MCF 10A (cell line): ENCODE data around the gene KNDC1. TPM values are rescaled to one million over a fixed set of nuclear protein-coding genes. Genes with fewer than 3 reads are reported as not detected.

Experiments used
- BruUV-seq: library from RNA; stranded (reverse); fragments of 400-500 nt; replicated peaks from 2 replicates; lab custom pipeline; 2021; lab: Mats Ljungman, UMichigan
- CTCF ChIA-PET: fragments of 300-600 bp; sonication (Branson Sonifier 250); formaldehyde crosslinking; extraction: SDS; loops from one replicate; lab custom pipeline; 2021; ENCODE audit warnings: antibody characterized with exemption, inconsistent platforms; lab: Yijun Ruan, JAX
- POLR2A ChIA-PET: fragments of 300-600, 350-650 bp; sonication (Branson Sonifier 250); formaldehyde crosslinking; extraction: SDS; loops from one replicate; lab custom pipeline; 2020; ENCODE audit warnings: antibody characterized with exemption, inconsistent platforms; lab: Yijun Ruan, JAX
- DNase-seq: peaks from one replicate; pipeline ENCODE4 v3.0.0-alpha.2; 2018; ENCODE audit not compliant: unreplicated experiment
- H3K27ac Mint-ChIP-seq: one replicate; pipeline ENCODE4 v1.8.0; 2022; ENCODE audit warnings: mild to moderate bottlenecking, low read depth, mixed read lengths; ENCODE audit not compliant: unreplicated experiment
- H3K27me3 Mint-ChIP-seq: one replicate; pipeline ENCODE4 v1.8.0; 2022; ENCODE audit warnings: mixed read lengths; ENCODE audit not compliant: insufficient read depth, unreplicated experiment
- H3K36me3 Mint-ChIP-seq: one replicate; pipeline ENCODE4 v1.8.0; 2022; ENCODE audit warnings: mild to moderate bottlenecking, moderate library complexity, mixed read lengths; ENCODE audit not compliant: insufficient read depth, unreplicated experiment
- H3K4me1 Mint-ChIP-seq: one replicate; pipeline ENCODE4 v1.8.0; 2022; ENCODE audit warnings: mixed read lengths; ENCODE audit not compliant: insufficient read depth, unreplicated experiment
- H3K4me3 Mint-ChIP-seq: one replicate; pipeline ENCODE4 v1.8.0; 2022; ENCODE audit warnings: mild to moderate bottlenecking, moderate library complexity, mixed read lengths; ENCODE audit not compliant: unreplicated experiment
- H3K9me3 Mint-ChIP-seq: one replicate; pipeline ENCODE4 v1.8.0; 2022; ENCODE audit warnings: mixed read lengths; ENCODE audit not compliant: unreplicated experiment
- intact Hi-C: fragments of 100-400 bp; cut with micrococcal nuclease; formaldehyde crosslinking; loops from 2 replicates; pipeline ENCODE4 v1.14.1; 2022
- total RNA-seq: library from RNA; stranded (reverse); gene quantifications from 2 replicates; pipeline ENCODE4 v1.2.3, GENCODE V29; 2022
- TF ChIP-seq, protein P1 (sequence below): fragments of 200-600 bp; IDR thresholded peaks from one replicate; pipeline ENCODE4 v1.8.0; 2022; ENCODE audit warnings: antibody characterized with exemption, mild to moderate bottlenecking; ENCODE audit not compliant: unreplicated experiment

Gene KNDC1
- total RNA-seq, 1 experiment from 2014 or later = 2.1 TPM

DNA sequence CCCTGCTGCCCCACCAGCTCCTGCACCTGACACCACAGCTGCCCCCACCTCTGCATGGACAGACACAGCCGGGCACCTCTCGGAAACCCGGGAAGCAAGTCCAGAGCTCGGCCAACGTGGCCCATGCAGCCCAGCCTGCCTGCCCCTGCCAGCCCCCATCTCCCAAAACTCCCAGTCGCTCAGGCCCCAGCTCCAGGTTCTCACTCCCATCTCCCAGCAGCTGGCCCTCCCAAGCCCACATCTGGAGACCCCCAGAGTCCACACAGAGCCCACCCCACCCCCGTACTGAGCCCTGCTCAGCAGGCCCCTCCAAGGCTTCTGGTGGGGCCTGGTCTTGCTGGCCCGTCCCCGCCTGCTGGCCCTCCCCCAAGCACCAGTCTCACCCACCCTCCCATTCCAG lies 37.8 kb downstream of the KNDC1 start:
- no peaks in the 10 kb centered on the region for H3K36me3 Mint-ChIP-seq
- POLR2A ChIA-PET = no interaction called here
- no peaks in the 10 kb centered on the region for H3K9me3 Mint-ChIP-seq

DNA sequence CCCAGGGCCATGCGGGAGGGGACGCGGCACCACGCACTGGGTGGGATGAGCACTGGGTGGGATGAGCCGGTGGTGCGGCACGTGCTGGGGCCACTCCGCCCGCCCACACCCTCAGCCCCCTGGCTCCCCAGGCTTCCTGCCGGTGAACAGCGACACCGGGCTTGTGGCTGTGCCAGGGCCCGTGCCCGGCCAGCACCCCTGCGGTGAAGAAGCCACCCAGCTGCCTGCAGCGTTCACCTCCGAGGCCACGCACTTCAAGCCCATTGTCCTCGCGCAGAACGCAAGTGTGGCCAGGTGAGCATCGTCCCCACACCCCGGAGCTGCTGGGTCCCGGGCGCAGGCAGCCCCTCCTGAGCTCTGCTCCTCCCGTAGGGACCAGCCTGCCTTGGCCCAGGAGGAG lies 38.2 kb downstream of the KNDC1 start:
- TF ChIP-seq, protein P1, sequence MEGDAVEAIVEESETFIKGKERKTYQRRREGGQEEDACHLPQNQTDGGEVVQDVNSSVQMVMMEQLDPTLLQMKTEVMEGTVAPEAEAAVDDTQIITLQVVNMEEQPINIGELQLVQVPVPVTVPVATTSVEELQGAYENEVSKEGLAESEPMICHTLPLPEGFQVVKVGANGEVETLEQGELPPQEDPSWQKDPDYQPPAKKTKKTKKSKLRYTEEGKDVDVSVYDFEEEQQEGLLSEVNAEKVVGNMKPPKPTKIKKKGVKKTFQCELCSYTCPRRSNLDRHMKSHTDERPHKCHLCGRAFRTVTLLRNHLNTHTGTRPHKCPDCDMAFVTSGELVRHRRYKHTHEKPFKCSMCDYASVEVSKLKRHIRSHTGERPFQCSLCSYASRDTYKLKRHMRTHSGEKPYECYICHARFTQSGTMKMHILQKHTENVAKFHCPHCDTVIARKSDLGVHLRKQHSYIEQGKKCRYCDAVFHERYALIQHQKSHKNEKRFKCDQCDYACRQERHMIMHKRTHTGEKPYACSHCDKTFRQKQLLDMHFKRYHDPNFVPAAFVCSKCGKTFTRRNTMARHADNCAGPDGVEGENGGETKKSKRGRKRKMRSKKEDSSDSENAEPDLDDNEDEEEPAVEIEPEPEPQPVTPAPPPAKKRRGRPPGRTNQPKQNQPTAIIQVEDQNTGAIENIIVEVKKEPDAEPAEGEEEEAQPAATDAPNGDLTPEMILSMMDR = no peak
- DNase-seq = no peak
- H3K36me3 Mint-ChIP-seq = no peaks in the 10 kb centered on the region
- no TSS peak for BruUV-seq
- H3K4me3 Mint-ChIP-seq = no peak overlapping the region
- ChIA-PET CTCF (no interaction called here), POLR2A (no interaction called here)
- H3K9me3 Mint-ChIP-seq = no peaks in the 10 kb centered on the region
- H3K27me3 Mint-ChIP-seq = no peaks in the 10 kb centered on the region
- H3K4me1 Mint-ChIP-seq = no peaks in the 10 kb centered on the region
- no peak overlapping the region for H3K27ac Mint-ChIP-seq
- intact Hi-C loops = no loop called here

More for the DNA sequence above, 37.8 kb downstream of the KNDC1 start:
- Mint-ChIP-seq H3K4me1 (no peaks in the 10 kb centered on the region), H3K27me3 (no peaks in the 10 kb centered on the region), H3K27ac (no peak overlapping the region), H3K4me3 (no peak overlapping the region)
- intact Hi-C loops = no loop called here
- TF ChIP-seq, protein P1 = no peak
- CTCF ChIA-PET = interaction anchor here (1.2 kb wide), 1 partner anchor 54 kb away, joined by 4 read pairs; no protein-coding TSS in a partner anchor
- BruUV-seq = no TSS peak
- DNase-seq = no peak

DNA sequence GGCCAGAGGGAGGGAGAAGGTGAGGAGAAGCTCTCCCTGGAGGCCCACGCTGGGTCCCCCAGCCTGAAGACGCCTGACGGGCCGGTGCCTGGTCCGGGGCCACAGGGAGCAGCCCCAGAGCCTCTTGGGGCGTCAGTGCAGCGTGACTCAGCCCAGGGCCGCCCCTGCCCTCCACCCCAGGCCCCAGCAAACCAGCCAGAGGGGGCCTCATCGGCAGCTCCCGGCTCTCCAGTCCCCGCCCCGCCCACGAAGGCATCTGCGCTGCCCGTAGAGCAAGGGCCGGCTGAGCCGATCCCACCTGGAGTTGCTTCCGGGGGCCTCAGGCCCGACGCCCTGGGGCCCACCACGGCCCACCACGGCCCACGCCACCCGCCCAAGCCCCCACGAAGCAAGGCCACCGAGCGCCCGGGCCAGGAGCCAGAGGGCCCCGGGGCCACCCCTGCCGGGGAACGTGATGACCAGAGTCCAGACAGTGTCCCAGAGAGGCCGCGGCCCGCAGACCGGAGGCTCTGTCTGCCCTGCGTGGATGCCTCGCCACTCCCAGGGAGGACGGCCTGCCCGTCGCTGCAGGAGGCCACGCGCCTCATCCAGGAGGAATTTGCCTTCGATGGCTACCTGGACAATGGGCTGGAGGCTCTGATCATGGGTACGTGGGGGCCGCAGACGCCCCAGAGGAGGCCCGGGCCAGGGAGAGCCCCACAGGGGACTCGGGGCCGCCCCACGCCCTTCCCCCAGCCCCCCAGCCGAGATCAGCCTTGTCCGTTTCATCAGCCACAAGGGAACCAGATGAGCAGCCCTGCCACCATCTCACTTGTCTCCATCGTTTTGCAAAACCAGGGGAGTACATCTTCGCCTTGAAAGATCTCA lies 38.8 kb downstream of the KNDC1 start:
- no peaks in the 10 kb centered on the region for H3K9me3 Mint-ChIP-seq
- POLR2A ChIA-PET = no interaction called here
- TF ChIP-seq, protein P1 = no peak

GRCh38 chr10:133199488-133199885 lies 39.5 kb downstream of the KNDC1 start:
- POLR2A ChIA-PET = no interaction called here
- no peaks in the 10 kb centered on the region for H3K27me3 Mint-ChIP-seq
- no peaks in the 10 kb centered on the region for H3K36me3 Mint-ChIP-seq
- CTCF ChIA-PET = interaction anchor here (0.6 kb wide), 1 partner anchor 265 kb away, joined by 3 read pairs; no protein-coding TSS in a partner anchor
- no peak overlapping the region for H3K4me3 Mint-ChIP-seq
- no peaks in the 10 kb centered on the region for H3K9me3 Mint-ChIP-seq
- H3K4me1 Mint-ChIP-seq = no peaks in the 10 kb centered on the region
- TF ChIP-seq, protein P1 = no peak
- no TSS peak for BruUV-seq
- no peak overlapping the region for H3K27ac Mint-ChIP-seq
- intact Hi-C loops = no loop called here
- DNase-seq = no peak

More for the DNA sequence above, 38.8 kb downstream of the KNDC1 start:
- DNase-seq = no peak
- CTCF ChIA-PET = no interaction called here
- H3K36me3 Mint-ChIP-seq = no peaks in the 10 kb centered on the region
- no peaks in the 10 kb centered on the region for H3K27me3 Mint-ChIP-seq
- BruUV-seq = no TSS peak
- intact Hi-C loops = no loop called here
- no peak overlapping the region for H3K27ac Mint-ChIP-seq
- H3K4me3 Mint-ChIP-seq = no peak overlapping the region
- H3K4me1 Mint-ChIP-seq = no peaks in the 10 kb centered on the region
